Hepatic stellate cell (primary cell): ENCODE measurements around the gene SLC3A2.
"Not testable (repeated sequence)": the region's sequence is repeated elsewhere in the genome, so short reads cannot be mapped to it uniquely, and the experiment has no call there.

ENCODE experiments used
- DNase-seq: peaks from one replicate; pipeline ENCODE4 v3.0.0; 2011; ENCODE audit warnings: low spot score

The SLC3A2 gene

DNA sequence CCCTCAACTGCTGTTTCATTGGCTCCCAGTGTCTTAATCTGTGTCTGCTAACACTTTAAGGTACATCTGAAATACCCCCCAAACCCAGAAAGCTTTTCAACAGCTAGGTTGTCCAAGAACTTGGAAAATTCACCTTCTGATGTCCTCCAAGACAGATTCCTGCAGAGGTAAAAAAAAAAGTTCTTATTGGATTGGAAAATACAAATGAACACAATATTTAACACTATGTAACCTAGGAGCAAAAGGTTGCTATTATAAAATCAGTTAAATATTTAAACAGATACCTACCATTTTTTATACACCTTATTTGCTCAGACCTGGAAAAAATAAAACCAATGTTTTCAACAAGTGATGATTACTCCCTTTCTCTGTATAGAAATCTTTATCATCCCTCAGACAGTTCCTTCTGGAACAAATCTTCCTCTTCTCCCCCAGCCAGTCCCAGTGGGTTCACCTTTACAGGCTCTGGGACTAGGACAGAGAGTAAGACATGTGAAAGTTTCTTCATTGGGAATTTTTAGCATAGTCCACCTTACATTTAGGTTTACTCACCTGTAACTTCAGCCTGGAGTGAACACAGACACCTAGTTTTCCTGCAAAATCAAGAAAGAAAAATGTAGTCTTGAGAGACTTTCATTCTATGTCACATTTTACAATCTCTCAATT lies 28.0 kb upstream of the SLC3A2 start:
- DNase-seq, result no peak

DNA sequence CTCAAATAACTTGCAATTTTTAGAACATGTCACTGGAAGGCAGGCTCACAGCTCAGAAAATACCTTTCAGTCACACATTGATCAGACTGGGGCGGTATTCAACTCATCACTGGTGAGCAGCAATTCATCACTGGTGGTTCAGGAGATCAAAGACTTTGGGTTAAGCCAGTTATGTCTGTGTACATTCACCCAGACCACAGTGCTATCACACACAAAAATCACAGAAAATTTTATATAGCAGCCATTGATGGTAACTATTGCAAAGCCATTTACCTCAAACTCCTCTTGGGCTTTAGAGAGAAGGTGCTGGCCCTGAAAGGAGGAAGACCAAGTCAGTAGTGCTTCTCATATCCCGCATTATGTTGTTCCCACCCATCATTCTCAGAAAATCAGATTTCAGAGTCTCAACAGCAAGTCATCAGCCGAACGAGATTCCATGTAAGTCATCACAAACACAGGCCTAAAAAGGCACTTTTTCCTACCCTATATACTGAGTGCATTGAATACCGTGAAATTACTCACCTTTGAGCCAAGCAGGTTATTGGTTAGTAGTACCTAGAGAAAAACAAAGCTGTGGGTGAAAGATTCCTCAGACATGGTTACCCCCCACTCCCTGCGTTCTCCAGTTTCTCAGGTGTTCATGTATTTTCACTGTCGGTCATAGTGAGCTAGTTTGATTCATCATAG lies 27.3 kb upstream of the SLC3A2 start:
- DNase-seq, result no peak

DNA sequence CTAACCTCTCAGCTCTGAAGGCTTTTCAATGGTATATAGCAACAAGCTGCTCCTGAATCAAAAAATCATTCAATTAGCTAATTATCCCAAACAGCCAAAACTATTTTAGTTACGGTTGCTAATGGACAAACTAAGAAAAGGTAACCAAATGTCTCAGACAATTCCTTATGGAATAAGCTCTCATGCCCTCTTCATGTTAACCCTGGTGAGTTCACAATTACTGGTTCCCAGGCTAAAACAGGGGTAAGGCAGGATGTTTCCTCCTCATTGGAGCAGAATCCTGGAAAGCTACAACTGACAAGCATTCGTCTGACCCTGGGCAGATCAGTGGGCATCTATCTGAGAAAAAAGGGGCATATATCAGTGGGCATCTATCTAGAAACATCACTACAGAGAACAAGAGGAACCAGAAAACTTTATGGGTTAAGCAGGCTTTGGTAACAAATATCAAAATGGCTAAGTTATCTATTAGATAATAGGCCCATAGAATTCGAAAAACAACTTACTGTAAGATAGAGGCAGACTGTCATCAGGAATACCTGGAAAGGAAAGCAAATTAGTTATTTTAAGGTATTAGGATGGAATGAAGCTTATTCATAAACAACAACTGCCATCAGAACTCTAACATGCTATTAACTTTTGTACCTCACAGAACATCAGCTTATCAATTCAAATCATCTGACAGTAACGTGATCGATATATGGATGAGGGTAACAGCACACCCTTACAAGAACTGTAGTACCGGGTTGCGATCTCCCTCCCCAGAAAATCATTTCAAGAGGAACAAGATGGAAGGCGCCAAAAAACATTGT lies 26.5 kb upstream of the SLC3A2 start:
- DNase-seq, result no peak

DNA sequence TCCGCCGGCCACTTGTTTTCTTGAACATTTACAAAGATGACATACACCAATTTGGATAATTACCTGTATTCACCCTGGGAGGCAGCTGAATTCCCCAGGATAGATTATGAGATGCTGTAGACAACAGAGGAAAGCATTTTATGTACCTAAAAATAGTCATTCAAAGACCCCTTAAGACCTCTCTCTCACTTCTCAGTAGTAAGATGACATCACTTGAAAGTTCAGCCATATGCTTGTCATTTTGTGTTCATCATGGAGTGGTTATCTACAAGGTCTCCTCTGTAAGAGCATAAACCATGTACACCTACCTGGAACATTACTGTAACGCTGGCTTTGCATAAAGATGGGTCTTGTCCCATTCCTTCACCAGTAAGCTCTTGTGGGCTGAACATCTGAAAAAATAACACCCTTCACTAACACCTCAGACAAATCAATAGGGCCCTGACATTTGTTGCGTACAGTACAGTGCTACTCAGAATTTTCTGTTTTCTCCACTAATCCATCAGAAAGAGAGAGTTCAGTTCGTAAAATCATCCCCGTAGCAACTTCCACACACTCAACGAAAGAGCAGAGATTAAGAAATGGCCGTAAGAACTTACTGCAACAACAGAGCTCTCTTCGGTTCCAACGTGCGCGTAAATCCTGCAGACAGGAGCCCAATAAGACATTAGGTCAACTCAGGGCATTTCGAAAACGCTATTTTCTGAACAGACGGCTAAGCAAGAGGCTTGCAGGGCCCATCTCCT lies 25.7 kb upstream of the SLC3A2 start:
- DNase-seq, result no peak

DNA sequence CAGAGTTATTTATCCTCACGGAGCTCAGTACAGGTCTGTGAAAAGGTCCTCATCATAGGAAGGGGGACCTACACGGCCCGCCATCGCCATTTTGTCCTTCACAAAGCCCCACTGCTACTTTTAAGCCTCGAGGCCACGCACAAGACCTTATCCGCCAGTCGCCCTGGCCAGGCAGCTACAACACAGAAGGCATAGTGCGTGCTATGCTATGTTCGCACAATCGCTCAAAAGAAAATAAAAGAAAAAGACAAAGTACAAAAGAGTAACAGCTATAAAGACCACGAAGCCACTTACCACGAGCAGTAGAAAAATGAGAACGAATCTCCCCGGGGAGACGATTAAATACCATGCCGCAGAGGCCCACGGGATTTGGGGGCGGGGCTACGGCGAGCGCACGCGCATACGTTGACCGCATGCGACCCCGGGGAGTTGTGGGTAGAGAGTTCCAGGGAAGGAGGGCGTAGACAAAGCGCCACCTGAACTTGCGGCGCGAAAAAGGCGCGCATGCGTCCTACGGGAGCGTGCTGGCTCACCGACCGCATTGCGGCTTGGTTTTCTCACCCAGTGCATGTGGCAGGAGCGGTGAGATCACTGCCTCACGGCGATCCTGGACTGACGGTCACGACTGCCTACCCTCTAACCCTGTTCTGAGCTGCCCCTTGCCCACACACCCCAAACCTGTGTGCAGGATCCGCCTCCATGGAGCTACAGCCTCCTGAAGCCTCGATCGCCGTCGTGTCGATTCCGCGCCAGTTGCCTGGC lies 24.9 kb upstream of the SLC3A2 start:
- DNase-seq, result peak; percentile 95

DNA sequence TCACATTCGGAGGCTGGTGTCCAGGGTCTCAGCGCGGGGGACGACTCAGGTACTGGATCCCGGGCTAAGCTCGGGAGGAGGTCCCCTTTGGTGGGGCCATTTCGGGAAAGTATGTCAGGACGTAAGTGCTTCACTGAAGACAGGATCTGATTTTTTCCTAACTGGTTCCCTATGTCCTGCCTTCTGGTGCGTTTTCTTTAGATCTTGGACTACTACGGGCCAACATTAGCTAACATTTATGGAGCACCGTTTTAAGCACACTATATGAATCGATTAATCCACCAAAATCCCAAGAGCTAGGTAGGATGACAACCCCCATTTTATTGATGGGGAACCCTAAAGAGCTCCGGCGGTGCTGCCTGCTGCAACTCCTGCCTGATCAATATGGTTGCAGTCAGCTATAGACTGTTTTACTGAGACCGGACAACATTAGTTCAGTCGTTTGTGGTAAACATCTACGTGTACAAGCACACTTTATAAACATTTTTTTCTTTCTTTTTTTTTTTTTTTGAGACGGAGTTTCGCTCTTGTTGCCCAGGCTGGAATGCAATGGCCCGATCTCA lies 24.3 kb upstream of the SLC3A2 start:
- DNase-seq, result no peak

DNA sequence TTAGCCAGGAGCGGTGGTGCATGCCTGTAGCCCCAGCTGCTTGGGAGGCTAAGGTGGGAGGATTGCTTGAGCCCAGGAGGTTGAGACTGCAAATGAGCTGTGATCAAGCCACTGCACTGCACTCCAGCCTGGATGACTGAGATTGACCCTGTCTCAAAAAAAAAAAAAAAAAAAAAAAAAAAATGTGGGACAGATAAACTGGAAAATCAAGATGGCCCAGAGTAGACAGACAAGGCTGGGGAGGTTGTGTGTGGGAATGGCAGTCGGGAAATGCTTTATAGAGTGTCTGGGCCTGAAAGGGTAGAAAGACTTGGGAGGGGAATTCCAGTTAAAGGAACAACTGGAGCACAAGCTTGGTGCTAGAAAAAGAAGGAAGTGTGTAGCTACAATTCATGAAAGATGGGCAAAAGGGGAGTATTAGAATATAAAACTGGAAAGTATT lies 23.1 kb upstream of the SLC3A2 start:
- no peak for DNase-seq

DNA sequence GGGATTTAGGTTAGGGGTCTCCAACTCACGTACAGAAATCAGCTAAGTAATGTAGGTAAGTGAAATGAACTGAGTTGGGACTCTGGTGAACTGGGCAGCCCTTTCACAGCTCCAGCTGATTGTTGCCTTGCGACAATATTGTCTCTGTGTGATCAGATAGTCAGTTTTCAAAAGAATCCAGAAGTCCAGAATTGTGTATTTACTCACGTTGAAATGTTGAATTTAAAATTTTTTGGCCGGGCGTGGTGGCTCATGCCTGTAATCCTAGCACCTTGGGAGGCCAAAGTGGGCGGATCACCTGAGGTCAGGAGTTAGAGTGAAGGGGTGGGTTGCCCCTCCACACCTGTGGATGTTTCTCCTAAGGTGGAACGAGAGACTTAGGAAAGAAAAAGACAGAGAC lies 22.5 kb upstream of the SLC3A2 start:
- no peak for DNase-seq

DNA sequence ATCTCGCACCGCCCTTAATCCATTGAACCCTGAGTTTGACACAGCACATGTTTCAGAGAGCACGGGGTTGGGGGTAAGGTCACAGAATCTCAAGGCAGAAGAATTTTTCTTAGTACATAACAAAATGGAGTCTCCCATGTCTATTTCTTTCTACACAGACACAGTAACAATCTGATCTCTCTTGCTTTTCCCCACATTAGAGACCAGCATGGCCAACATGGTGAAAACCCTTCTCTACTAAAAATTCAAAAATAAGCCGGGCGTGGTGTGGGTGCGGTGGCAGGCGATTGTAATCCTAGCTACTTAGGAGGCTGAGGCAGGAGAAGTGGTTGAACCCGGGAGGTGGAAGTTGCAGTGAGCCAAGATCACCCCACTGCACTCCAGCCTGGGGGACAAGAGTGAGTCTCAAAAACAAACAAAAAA lies 21.4 kb upstream of the SLC3A2 start:
- DNase-seq, result not testable (repeated sequence)

DNA sequence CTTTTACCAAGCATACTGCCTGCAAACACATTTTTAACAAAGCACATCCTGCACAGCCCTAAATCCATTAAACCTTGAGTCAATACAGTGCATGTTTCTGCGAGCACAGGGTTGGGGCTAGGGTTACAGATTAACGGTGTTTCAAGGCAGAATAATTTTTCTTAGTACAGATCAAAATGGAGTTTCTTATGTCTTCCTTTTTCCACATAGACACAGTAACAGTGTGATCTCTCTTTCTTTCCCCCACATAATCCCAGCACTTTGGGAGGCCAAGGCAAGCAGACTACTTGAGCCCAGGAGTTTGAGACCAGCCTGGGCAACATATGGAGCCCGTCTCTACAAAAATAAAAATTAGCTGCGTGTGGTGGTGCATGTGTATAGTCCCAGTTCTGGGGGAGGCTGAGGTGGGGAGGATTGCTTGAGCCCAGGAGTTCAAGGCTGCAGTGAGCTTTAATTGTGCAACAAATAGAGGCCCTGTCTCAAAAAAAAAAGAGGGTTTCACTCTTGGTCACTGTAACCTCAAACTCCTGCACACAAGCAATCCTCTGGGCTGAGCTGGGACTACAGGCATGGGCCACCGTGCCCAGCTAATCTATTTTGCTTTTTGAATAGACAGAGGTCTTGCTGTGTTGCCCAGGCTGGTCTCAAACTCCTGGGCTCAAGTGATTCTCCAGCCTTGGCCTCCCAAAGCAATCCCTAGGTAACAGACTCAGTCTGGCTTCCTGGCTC lies 19.7 kb upstream of the SLC3A2 start:
- DNase-seq, result no peak

DNA sequence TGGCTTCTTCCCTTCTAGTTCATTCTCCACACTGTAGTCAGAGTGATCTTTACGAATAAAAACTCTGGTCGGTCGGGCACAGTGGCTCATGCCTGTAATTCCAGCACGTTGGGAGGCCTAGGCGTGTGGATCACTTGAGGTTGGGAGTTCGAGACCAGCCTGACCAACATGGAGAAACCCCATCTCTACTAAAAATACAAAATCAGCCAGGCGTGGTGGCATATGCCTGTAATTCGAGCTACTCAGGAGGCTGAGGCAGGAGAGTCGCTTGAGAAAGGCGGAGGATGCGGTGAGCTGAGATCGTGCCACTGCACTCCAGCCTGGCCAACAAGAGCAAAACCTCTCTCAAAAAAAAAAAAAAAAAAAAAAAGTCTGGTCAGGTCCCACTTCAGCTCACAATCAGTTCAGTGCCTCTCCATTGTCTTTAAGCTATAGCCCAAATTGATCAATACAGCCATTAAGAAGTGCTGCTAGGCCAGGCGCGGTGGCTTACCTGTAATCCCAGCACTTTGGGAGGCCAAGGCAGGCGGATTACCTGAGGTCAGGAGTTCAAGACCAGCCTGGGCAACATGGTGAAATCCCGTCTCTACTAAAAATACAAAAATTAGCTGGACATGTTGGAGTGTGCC lies 19.0 kb upstream of the SLC3A2 start:
- DNase-seq, result not testable (repeated sequence)

DNA sequence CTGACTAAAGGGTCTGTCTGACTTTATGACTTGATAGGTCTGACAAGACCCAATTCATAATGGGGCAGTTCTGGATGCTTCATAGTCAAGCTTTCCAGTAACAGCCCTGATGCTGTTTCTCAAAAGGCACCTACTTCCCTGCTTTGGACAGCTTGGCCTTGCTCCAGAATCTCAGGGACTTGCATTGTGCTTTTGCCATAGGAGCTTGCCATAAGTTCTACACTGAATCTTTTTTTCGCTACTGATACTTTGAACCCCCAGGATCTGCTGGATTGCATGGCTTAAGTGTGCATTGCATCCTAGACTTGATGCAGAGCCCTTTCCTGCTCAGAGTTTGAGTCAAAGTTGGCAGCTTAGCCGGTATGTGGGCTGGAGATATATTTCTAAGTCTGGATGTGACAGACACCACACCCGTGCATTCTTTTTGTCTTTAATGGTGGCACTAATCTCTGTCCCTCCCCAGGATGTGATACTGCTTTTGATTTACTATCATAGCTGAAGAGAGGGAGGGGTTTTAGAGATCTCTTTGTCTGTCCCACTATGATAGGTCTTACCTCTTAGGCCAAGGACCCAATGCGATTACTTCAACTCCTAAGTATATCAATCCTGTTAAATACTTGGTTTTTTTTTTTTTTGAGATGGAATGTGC lies 16.9 kb upstream of the SLC3A2 start:
- no peak for DNase-seq

DNA sequence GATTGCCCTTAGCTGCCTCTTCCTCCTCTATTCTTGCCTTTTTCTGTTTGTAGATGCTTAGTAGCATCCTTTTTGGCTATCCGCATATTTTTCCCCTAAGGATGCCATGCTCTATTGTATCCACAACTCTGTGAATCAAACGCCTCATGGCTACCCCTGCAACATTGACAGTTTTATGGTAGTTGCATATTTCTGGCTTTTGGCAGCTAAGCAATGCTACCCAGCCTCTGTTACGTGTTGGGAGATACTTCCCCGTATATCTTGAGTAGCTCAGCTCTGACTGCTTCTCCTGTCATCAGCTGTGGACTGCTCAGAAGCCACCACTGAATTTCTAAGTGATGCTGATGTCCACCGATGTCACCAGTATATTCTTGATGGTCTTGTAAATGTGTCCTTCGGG lies 15.1 kb upstream of the SLC3A2 start:
- DNase-seq, result no peak

DNA sequence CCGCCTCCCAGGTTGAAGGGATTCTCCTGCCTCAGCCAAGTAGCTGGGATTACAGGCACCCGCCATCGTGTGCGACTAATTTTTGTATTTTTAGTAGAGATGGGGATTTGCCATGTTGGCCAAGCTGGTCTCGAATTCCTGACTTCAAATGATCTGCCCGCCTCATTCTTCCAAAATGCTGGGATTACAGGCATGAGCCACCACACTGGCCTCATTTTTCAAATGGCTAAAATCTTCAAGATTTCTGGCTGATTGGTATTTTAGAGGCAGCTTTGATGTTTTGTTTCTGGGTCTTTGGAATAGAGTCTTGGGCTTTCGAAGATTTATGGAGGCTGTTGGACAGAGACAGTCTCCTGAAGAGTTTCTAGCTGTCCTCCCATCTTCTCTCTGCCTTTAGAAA lies 5.8 kb upstream of the SLC3A2 start:
- no peak for DNase-seq

DNA sequence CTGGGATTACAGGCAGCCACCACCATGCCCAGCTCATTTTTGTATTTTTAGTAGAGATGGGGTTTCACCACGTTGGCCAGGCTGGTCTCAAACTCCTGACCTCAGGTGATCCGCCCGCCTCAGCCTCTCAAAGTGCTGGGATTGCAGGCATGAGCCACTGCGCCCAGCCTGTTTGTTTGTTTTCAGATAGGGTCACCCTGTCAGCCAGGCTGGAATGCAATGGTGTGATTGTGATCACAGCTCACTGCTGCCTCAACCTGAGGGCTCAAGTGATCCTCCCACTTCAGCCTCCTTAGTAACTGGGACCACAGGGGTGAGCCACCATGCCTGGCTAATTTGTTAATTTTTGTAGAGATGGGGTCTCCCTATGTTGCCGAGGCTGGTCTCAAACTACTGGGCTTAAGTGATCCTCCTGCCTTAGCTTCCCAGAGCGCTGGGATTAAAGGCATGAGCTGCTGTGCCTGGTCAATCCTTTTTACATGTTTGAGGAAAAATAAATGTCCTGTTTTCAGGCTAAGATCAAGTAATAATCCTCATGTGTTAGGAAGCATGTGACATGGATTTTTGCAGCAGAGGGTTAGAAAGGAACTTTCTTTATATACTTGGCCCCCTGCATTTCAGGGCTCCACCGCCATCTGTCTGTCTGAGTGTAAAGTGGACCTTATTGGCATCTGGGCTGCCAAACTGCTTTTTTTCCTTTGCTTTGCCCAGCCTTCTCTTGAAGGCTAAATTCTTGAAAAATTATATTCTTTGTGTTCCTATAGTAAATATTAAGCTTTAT lies 4.8 kb upstream of the SLC3A2 start:
- no peak for DNase-seq

DNA sequence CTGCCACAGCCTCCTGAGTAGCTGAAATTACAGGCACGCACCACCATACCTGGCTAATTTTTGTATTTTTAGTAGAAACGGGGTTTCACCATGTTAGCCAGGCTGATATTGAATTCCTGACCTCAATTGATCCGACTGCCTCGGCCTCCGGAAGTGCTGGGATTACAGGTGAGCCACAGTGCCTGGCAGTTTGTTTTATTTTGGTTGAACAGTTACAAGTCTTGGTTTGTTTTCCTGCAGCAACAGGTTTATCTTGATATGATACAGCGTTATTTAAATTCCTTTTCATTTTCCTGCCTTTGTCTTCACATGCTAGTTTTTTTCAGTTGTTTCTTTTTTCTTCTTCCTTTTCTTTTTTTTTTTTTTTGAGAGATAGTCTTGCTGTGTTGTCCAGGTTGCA lies 4.0 kb upstream of the SLC3A2 start:
- no peak for DNase-seq

DNA sequence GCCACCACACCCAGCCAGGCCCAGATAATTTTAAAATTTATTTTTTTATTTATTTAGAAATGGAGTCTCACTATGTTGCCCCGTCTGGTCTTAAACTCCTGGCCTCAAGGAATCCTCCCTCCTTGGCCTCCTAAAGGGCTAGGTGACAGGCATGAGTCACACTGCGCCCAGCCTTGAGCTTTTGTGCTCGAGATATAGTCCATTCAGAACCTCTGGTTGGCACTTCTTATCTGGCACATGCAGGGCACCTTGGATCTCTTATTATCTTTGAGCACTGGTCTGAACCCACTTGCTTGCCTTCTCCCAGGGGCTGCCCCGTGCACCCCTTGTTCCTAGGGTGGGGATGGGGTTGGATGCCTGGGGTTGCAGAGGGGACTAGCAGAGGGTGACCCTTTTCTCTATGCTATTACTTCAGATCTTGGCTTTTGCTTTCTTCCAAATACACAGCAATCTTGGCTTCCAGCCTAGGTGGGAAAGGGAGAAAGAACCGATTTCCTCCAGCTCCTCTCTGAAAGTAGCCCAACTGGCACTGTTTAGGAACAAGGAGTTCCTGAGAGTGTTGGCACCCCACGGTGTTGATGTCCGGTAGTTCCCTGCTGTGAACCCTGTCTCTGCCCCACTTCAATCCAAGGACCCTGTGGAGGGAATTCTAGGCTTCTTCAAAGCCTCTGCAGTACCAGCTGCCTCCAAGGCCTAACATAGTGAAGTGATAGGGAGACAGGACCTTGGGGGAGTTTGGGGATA lies 1.3 kb upstream of the SLC3A2 start:
- DNase-seq, result no peak

DNA sequence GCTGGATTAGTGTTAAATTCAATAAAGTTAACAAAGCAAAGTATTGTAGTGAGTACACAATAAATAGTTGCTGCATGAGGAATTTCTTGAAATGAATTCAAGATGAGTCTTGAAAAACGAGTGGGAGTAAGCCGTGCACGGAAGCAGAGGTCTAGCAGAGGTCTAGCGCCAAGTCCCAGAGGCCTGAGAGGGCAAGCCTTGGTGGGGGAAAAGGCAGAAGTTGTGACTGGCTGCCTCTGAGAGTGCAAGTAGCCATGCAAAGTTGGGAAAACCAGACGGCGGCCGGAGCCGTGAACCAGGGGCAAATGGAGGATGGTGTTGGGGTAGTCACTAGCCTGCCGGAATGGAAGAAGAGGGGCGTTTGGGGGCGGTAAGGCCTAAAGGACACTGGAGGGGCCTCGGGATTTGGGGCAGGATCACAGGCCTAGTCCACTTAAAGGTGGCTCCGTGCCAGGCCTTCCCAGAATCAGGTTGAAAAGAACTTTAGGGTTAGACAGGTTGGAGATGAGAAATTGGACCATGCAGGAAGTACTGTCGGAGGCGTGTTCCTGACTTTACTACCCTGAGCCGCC lies 379 bp upstream of the SLC3A2 start:
- peak; percentile 84 for DNase-seq
